SH-SY5Y (cell line): ENCODE measurements around the gene SLC37A1.

Source experiments
- GATA2 ChIP-seq: IDR thresholded peaks from 2 replicates; pipeline ENCODE4 v1.6.1; 2011; ENCODE audit warnings: mild to moderate bottlenecking, low read depth, low read length
- GATA3 ChIP-seq: IDR thresholded peaks from 2 replicates; pipeline ENCODE4 v1.6.1; 2011; ENCODE audit warnings: low read depth, mild to moderate bottlenecking, low read length, moderate library complexity

- TF ChIP-seq GATA2 (no peak), GATA3 (no peak)
Measured at GRCh38 chr21:42548687-42549406, 35.2 kb downstream of the SLC37A1 start.
